ENCODE measurements around the gene AHSP.
A peak's percentile ranks its signal among the peaks of the same experiment; 100 is the strongest.
"Not testable (repeated sequence)": the region's sequence is repeated elsewhere in the genome, so short reads cannot be mapped to it uniquely, and the experiment has no call there.

AHSP gene

GRCh38 chr16:31532120-31532519 lies 4.4 kb downstream of the AHSP start:
- DNase-seq, result no peak

DNA sequence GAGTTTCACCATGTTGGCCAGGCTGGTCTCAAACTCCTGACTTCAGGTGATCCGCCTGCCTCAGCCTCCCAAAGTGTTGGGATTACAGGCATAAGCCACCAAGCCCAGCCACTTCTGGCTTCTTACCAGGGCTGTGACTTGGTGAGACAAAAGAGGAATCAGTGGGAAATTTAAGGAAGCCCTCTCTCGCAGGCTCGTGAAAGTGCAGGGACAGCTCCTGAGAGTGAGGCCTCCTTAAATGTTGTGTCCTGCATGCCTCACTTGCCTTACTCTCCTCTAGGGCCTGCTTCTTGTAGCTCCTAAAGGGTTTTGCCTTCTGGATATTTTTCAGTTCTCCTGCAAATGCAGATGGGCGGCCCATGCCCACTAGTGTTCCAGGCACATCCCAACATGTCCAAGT lies 5.2 kb downstream of the AHSP start:
- DNase-seq, result no peak

GRCh38 chr16:31535737-31536136 lies 8.0 kb downstream of the AHSP start:
- DNase-seq, result no peak

- no peak for DNase-seq
These were observed 9.2 kb downstream of the AHSP start for GRCh38 chr16:31536804-31537361.

DNA sequence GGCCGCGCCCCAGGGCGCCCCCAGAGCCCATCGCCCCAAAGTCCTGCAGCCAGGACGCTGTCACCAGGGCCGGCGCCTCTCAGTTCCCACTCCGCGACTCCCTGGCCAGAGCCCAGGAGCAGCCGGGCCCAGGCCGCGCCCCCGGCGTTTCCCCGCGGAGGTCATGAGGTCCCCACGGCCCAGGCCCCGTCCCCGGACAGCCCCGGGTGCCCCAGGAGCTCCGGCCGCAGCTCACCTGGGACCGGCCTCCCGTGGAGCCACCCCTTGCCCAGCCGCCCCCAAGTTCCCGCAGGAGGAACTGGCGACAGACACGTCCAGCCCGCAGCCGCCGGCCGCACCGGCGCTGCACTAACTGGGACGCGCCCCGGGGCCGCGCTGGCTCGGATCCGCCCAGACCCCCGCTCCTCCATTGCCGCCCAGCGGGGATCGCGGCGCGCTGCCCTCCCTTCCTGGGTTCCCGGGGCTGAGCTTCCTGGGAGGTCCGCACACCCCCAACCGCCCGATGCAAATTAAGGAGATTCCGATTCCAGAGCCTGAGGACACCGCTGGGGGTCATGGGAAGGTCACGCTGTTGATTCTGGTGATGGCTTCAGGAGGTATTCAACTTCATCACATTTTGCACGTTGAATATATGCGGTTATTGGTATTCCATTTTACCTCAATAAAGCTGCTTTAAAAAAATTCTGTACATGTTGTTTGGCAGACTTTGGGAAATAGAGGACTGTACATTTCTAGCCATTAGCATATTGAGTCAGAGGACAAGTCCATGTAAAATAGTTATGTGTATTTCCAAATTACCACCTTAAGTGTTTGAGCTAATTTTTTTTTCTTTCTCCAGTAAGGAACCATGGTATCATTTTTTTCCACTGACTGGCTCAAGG lies 9.9 kb downstream of the AHSP start:
- peak; percentile 83 for DNase-seq

GRCh38 chr16:31538243-31538598 lies 10.5 kb downstream of the AHSP start:
- not testable (repeated sequence) for DNase-seq

- not testable (repeated sequence) for DNase-seq
These were observed 12.1 kb downstream of the AHSP start for GRCh38 chr16:31539762-31540161.

GRCh38 chr16:31542763-31543162 lies 15.1 kb downstream of the AHSP start:
- DNase-seq, result no peak

GRCh38 chr16:31561426-31562233 lies 33.9 kb downstream of the AHSP start:
- DNase-seq, result peak; percentile 6

- DNase-seq, result peak; percentile 52
These were observed 41.1 kb downstream of the AHSP start for GRCh38 chr16:31568577-31569359.

GRCh38 chr16:31569360-31569717 lies 41.6 kb downstream of the AHSP start:
- peak; percentile 35 for DNase-seq

DNA sequence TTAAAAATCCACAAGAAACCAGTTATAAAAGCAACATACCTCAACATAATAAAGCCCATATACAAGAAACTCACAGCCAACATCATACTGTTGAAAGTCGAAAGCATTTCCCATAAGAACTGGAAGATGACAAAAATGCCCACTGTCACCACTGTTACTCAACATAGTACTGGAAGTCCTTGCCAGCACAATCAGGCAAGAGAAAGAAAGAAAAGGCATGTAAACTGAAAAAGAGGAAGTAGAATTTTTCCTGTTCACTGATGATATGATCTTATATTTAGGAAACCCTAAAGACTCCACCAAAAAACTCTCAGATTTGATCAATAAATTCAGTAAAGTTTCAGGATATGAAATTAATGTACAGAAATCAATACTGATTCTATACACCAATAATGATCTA lies 45.1 kb downstream of the AHSP start:
- DNase-seq, result no peak

DNA sequence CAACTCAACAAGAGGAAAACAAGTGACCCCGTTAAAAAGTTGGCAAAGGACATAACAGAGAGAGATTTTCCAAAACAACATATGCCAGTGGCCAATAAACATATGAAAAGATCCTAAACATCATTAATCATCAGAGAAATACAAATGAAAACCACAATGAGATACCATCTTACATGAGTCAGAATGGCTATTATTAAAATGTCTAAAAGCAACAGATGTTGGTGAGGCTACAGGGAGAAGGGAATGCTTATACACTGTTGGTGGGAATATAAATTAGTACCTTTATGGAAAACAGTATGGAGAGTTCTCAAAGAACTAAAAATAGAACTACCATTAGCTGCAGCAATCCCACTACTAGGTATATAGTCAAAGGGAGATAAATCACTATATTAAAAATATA lies 46.5 kb downstream of the AHSP start:
- DNase-seq, result not testable (repeated sequence)

DNA sequence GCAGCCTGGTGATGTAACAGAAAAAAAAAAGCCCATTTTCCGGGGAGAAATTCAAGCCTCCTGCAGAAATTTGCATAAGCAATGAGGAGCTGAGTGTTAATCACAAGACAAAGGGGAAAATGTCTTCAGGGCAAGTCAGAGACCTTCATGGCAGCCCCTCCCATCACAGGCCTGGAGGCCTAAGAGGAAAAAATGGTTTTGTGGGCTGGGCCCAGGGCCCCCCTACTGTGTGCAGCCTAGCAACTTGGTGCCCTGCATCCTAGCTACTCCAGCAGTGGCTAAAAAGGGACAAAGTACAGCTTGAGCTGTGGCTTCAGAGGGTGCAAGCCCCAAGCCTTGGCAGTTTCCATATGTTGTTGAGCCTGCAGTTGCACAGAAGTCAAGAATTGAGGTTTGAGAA lies 49.7 kb downstream of the AHSP start:
- DNase-seq, result no peak

All from eye (tissue), 1 donor.